Measurements from ENCODE around the gene HSPA12A.

- TF ChIP-seq POLR2A (IDR thresholded peaks at IDR 0.05) = no peak
- TF ChIP-seq, protein P1, sequence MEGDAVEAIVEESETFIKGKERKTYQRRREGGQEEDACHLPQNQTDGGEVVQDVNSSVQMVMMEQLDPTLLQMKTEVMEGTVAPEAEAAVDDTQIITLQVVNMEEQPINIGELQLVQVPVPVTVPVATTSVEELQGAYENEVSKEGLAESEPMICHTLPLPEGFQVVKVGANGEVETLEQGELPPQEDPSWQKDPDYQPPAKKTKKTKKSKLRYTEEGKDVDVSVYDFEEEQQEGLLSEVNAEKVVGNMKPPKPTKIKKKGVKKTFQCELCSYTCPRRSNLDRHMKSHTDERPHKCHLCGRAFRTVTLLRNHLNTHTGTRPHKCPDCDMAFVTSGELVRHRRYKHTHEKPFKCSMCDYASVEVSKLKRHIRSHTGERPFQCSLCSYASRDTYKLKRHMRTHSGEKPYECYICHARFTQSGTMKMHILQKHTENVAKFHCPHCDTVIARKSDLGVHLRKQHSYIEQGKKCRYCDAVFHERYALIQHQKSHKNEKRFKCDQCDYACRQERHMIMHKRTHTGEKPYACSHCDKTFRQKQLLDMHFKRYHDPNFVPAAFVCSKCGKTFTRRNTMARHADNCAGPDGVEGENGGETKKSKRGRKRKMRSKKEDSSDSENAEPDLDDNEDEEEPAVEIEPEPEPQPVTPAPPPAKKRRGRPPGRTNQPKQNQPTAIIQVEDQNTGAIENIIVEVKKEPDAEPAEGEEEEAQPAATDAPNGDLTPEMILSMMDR (IDR thresholded peaks at IDR 0.05) = no peak
These were observed 27.0 kb downstream of the HSPA12A start for GRCh38 chr10:116715341-116715740.
